ENCODE data around the gene ARHGEF2.
"Not testable (repeated sequence)": the region's sequence is repeated elsewhere in the genome, so short reads cannot be mapped to it uniquely, and the experiment has no call there.

ARHGEF2 gene

DNA sequence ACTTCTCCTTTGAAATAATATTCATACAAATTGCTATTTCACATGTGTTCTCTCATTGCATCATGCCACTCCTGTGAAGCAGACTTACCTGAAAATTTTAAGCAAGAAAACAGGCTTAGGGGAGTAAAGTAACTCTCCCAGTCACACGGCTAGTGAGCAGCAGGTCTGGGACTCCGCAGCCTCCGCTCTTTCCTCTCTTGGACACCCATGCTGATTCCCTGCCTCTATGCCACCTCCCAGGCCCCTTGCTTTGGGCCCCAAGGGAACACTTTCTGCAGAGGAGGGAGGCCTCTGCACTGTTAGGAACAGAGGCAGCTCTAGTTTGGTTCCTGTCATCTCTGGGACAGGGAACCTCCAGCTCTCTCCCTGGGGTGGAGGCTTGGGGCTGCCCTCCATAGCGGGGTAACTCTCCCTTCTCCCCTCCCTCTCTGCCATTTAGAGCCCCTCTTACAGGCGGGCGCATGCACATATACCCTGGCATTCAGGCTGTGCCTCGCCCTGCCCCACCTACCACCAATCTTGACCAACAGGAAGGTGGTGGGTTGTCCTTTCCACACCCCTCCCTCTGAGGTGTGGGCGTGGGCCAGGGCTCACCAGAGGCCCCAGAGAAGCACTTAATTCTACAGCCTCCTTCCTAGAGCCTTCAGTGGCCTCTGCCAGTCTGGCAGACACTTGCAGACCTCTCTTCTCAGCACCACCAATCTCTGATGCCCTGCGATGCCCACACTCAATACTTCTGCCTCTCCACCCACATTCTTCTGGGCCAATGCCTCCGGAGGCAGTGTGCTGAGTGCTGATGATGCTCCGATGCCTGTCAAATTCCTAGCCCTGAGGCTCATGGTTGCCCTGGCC lies 37.1 kb downstream of the ARHGEF2 start, which contains the start of gene RXFP4:
Gene RXFP4 (plus strand): TSS at position 646 of the 852 bp plus-strand sequence. CDS start 72 bp downstream, at position 718.
- DNase-seq = no peak

DNA sequence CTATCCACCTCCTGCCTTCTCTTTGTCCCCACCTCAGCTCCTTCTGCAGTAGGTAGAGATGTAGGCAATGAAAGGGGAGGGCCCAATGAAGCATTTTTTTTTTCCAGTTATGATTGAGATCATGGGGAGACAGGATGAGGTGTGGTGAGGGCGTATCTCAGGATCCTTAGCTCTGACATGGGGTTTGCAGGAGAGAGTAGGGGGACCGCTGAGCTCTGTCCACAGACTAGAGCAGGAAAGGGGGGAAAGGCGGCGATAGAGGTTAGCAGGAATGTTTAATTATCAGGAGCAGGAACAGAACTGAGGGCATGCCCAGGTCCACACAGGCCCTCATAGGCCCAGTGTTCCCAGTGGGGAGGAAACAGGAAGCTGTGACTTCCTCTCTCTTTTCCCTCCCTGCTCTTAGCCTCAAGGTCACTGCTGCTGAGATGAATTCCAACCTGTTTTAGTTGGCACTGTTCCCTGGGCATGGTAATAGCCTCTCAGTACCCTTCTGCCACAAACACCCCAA lies 37.8 kb downstream of the ARHGEF2 start:
- DNase-seq = no peak

DNA sequence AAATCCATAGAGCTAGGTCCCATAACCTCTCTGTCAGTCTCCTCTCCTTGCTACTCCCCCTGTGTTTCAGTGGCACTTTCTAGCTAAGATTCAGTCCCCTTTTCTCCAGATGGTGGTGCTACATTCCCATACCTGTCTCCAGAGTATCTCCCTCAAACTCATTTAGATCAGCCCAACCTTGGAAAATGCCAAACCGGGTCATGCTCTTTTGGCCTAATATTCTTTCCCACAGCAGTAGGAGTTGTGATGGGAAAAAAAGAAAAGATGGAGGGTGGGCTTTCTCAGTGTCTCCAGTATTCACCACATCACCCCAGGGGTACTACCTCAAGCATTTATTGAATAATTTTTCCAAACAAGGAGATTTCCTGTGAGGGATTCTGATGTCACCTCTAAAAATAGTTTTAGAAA lies 40.1 kb downstream of the ARHGEF2 start:
- DNase-seq = peak; percentile 57

DNA sequence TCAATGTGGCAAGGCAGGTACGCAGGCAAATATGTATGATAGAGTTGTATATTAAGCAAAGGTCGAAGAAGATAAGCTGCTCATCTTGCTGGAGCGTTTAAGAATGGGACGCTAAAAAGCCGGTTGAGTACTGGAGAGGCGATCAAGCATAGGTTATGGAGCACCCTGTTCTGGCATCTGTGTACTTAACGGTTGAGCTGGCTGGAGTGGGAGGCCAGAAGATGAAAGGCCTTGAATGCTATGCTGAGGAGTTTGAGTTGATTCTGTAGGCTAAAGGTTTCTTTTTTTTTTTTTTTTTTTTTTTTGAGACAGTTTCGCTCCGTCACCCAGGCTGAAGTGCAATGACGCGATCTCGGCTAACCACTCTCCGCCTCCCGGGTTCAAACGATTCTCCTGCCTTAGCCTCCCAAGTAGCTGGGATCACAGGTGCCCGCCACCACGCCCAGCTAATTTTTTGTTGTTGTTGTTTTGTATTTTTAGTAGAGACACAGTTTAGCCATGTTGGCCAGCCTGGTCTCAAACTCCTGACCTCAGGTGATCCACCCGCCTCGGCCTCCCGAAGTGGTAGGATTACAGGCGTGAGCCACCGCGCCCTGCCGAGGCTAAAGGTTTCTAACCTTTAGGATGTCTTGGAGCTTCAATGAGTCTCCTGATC lies 43.3 kb downstream of the ARHGEF2 start:
- peak; percentile 49 for DNase-seq

DNA sequence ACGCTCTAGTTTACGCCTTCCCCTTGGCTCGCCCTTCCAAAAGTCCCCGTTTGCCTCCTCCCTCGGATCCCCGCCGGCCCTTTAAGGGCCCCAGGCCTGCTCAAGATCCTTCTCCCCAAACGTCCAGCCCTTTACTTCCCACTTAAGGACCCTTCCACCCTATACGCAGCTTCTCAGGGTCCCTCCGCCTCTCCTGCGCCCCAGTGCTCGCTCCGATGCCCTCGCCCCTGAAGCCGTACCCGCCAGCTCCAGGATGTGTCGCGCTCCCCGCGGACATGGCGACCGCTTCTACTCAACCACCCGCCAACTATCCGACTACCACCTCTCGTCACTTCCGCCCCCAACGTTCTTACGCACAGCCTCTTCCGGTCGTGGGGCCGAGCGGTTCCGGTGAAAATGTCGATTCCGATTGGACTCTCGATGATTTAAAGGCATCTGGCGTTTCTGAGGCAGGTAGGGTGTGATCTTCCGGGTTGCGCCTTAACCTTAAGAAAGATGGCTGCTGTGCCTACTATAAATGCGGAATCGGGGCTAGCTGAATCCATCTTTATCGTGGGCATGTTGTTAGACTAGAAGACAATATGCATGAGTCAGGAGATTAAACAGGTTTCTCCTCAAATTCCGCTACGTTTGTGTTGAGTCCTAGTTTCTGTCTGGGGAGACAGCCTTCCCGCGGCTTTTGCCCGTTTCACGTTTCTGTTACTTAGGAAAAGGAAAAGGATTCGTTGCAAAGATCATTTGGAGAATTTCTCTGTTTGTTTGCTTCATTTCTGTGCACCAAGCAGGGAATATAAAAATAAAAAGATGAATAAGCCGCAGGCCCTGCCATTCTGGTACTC lies 44.0 kb downstream of the ARHGEF2 start, which contains the start of gene KHDC4:
Gene KHDC4 (minus strand): TSS at position 317 of the 839 bp plus-strand sequence. CDS start 40 bp downstream, at position 277.
- DNase-seq = peak; percentile 99

DNA sequence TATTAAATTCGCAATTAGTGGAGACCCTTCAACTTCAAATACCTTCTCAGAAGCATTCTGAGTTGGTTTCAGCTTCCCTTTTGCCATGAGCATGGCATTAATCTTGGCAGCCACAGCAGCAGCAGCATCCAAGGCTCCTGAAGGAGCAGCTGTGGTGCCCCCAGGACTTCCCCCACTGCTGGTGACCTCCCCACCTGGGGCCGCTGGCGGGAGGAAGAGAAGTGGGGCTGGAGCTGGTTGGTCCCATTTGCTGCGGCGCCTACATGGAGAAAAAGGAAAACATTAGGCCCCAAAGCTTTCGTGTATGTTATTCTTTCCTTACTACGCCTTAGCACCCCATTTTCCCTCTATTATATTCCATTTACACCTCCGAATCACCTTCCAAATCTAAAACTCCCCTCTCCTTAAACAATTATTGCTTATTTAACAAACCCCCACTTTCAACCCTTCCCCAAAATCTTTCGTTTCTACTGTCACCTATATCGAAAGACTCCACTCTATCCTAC lies 44.7 kb downstream of the ARHGEF2 start:
- DNase-seq = no peak

DNA sequence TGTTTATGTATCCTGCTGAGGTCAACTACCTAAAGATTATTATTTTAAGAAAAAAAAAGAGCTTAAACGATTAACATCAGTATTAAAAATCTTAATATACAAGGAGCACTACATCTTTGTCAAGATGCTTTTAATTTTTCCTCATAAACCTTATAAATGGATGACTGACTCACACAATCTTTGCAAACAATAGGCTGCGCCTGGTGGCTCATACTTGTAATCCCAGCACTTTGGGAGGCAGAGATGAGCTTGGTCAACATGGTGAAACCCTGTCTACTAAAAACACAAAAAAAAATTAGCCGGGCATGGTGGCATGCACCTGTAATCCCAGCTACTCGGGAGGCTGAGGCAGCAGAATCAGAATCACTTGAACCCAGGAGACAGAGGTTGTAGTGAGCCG lies 45.9 kb downstream of the ARHGEF2 start:
- DNase-seq = no peak

DNA sequence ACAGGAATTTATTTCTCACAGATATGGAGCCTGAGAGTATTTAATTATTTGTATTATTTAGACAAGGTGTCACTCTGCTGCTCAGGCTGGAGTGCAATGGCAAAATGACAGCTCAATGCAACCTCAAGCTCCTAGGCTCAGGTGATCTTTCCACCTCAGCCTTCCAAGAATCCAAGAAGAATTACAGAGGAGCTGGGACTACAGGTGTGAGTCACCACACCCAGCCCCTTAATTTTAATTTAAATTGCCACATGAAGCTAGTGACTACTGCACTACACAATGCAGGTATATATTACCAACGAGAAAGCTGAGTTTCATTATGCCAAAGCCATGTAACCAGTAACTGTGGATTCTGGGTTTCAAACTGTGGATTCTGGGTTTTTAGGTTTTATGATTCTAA lies 46.3 kb downstream of the ARHGEF2 start:
- DNase-seq = no peak

DNA sequence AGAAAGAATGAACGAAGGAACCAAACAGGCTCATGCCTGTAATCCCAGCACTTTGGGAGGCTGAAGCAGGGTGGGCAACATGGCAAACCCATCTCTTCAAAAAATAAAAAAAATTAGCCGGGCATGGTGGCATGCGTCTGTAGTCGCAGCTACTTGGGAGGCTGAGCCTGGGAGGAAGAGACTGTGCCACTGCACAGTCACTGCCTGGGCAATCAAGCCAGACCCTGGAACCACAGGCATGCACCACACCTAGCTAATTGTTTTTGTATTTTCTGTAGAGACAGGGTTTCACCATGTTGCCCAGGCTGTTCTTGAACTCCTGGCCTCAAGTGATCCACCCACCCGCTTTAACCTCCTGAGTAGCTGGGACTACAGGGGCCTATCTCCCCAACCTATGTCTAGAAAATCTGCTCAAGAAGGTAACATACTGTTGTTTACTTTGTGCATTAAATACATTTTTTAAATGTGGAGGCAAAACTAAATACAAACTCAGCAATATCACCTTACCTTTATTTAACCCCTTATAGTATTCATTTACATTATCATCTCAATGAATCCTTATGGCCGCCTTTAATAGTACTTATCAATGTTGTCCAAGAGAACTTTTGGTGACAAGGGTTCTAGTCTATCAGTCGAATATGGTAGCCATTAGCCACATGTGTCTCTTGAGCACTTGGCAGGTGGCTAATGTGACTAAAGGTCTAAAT lies 46.9 kb downstream of the ARHGEF2 start:
- no peak for DNase-seq

DNA sequence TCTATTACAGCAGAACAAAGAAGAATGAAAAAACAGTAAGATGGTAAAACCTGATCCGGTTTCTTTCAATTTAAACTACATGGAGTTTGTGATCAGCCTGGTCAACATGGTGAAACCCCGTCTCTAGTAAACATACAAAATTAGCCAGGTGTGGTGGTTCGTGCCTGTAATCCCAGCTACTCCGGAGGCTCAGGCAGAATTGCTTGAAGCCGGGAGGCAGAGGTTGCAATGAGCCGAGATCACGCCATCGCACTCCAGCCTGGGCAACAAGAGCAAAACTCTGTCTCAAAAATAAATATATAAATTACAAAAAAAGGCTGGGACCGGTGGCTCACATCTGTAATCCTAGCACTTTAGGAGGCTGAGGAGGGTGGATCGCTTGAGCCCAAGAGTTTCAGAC lies 47.6 kb downstream of the ARHGEF2 start:
- DNase-seq = not testable (repeated sequence)

DNA sequence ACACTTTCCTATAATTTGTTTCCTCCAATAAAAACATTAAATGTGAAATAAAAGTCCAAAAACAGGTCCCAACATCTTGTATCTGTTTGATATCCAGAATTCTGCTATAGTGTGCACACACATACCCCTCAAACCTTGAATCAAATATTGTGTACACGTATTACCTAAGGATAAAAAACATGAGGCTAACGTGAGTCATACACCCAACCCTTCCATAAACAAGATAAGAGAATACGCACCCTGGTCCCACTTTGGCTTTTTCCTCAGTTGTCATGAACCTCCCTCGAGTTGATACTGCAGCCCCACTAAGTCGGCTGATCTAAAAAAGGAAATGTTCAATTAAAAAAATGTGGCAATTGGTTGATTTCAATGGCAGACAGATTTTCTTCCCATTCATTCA lies 49.3 kb downstream of the ARHGEF2 start:
- DNase-seq = no peak

DNA sequence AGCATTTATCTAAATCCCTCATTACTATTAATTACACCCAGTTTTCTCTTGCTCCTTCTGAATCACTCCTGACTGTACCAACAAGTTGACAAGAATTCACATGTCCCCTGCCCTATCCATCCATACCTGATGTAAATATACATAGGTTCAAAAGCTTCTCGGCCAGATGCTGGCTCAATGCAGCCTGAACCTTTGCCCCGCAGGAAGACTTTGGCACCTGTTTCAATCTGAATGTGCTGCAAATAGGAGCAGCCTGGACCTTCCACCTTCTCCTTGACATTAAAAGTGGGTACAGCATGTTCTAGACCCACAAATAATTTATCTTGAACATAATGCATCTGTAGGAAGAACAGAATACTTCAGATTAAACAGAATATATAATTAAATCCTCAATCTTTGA lies 52.8 kb downstream of the ARHGEF2 start:
- DNase-seq = no peak

DNA sequence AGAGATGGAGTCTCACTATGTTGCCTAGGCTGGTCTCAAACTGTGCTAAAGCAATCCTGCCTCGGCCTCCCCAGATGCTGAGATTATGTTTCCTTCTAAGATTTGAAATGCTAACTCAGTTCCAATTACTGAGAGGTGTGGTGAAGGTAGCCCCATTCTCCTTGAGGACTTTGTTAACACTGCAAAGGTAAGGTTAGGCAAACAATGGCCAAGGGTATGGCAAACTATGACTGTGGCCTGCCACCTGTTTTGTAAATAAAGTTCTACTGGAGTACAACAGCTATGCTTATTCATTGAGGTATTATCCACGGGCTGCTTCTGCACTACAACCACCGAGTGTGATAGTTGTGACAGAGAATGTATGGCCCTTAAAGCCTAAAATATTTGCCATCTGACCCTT lies 57.6 kb downstream of the ARHGEF2 start:
- DNase-seq = no peak

DNA sequence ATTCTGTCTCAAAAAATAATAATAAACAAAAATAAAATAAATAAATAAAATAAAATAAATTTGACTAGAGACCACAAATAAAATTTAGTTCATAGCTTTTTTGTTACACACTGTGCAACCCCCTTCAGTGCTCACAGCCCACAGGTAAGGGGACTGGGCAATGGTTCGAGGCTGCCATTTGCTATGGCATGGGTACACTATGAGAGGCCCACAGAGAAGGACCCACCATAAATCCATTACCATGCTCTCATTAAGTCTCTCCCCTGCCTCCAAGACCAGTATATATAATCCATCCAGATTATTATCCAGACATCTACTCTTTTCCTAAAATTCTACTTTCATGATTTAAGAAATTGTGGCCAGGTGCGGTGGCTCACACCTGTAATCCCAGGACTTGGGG lies 58.5 kb downstream of the ARHGEF2 start:
- no peak for DNase-seq

DNA sequence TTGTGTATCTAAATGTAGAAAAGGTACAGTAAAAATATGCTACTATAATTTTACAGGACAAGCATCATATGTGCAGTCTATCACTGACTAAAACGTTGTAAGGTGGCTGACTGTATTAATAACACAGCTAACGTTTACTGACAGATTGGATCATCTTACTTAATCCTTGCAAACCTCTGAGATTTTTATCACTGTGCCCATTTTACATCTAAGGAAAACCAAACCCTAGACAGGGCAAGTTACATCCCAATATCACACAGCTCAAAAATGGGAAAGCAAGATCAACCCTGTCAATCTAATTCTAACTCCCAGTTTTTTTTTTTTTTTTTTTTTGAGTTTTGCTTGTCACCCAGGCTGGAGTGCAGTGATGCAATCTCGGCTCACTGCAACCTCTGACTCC lies 59.7 kb downstream of the ARHGEF2 start:
- DNase-seq = no peak

DNA sequence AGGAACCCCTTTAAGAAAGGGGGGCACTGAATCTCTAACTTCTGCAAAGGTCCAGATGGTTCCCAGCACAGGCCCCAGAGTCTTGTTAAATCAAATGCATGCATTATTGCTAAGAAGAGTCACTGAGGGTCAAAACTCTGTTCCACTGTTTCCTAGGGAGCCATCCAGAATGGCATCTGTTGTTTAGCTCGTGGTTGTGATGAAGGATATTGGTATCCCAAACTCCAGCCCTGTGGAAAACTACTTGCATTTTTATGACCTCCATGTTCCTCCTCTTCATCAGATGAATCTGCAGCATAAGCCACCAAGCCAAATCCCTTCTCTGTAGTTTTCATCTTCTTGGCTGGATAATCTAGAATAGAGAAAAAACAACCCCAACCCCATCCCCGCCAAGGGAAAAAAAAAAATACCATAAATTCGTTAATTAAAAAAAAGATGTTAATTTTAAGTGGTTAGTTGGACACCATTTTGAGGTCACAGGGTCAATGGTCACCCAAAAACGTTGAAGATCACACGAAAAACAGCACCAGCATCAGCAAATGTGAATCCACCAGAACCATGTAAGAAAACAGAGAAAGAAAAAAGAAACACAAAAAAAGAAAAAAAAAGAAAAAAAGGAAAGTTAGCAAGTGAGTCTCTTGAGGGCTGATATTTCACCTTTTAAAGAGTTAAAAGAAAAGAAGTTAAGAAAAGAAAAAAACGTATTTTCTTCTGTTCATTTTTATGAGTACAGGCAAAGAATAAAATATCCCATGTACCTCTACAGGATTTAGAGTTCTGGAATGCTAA lies 64.2 kb downstream of the ARHGEF2 start:
- no peak for DNase-seq

DNA sequence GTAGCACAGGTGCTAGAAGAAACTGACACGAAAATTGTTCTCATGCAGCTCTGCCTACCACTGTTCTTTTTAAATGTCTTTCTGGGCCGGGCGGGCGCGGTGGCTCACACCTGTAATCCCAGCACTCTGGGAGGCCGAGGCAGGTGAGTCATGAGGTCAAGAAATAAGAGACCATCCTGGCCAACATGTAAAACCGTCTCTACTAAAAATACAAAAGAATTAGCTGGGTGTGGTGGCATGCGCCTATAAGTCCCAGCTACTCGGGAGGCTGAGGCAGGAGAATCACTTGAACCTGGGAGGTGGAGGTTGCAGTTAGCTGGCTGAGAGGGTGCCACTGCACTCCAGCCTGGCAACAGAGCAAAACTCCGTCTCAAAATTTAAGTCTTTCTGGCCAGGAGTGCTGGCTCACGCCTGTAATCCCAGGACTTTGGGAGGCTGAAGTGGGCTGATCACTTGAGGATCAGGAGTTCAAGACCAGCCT lies 66.3 kb downstream of the ARHGEF2 start:
- no peak for DNase-seq

DNA sequence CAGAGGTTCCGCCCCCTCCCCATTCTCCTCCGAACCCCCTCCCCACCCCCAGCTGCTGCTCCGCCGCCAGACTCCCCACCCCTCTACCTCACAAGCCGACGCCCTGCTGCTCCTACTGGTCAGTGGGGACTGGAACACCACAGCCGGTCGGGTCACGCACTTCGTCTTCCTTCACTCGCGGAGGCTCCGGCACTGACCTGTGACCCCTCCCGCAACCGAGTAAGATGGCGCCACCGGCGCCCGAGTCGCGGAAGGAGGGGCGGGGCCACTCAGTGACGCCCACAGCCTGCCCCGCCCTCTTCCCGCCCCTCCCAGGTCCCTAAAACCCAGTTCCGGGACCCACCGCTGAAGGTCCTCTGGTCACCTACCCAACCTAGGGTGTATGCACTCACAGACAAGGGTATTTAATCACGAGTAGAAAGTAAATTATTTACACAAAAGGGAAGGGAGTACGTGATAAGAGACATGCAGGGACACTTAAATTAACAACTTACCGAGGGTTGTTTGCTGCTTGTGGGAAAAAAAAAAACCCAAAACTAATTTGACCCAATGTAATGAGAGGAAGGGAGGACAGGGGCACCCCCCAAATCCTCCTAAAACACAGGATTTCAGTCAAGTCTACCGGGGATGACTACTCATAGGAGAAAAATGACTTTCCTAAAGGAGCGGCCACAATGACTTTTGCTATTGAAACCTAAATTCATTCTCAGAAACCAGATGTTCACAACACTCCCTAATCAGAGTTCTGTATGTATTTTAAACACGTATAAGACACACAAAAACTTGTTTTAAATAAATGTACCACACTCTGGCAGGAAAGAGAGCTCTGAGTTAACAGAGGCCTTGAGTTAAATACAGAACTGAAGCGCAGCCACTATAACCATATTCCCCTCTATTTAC lies 66.9 kb downstream of the ARHGEF2 start, which contains the start of gene RIT1:
Gene RIT1 (minus strand): TSS at position 194 of the 900 bp plus-strand sequence. CDS start 588 bp downstream, outside the sequence.
- peak; percentile 83 for DNase-seq

DNA sequence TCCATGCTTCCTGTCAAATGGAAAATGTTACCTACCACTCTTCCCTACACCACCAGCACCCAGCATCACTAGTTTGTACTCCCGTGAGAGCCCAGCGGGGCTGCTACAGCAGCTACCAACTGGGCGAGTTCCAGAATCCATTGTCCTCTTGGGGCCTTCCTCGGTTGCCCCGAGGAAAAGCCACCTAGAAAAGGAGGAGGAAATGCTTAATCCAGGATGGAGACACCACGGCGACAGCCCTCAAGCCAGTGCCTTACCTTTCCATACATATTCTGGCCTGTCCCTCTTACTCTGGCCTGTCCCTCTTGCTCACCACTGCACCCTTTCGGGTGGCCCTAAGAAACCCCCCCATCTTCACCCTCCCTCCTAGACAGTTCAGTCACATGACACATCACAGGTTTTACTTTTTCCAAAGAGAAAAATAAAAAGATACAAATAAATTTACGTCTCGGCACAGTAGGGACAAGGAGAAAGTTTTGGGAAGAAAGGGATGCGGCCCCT lies 67.7 kb downstream of the ARHGEF2 start:
- DNase-seq = peak; percentile 63

DNA sequence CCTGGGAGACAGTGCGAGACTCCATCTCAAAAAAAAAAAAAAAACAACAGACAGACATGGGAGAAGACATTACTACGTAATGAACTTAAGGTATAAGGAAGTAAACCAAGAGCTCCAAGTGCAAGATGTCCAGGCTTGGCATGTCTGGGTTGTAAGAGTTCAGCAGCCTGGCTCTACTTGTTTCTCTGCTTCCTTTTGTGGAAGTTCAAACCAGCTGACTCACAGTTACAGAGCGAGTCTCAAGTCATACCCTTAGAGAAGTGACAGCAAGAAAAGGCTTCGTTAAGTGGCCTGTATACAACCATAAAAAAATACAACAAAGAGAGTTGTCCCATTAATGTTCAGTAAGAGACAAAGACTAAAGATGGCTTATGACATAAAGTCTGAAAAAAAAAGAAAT lies 68.5 kb downstream of the ARHGEF2 start:
- no peak for DNase-seq

Measured in midbrain (tissue), 1 donor.